HG02588 (cell line): Measurements from ENCODE around the gene OXSR1.
"Not testable (repeated sequence)": the region's sequence is repeated elsewhere in the genome, so short reads cannot be mapped to it uniquely, and the experiment has no call there.

Source experiments
- ATAC-seq: cut with Tn5 transposase; IDR thresholded peaks from one replicate; pipeline ENCODE4 v1.9.1; 2021; ENCODE audit warnings: mild to moderate bottlenecking, moderate library complexity; ENCODE audit not compliant: unreplicated experiment

Gene OXSR1

DNA sequence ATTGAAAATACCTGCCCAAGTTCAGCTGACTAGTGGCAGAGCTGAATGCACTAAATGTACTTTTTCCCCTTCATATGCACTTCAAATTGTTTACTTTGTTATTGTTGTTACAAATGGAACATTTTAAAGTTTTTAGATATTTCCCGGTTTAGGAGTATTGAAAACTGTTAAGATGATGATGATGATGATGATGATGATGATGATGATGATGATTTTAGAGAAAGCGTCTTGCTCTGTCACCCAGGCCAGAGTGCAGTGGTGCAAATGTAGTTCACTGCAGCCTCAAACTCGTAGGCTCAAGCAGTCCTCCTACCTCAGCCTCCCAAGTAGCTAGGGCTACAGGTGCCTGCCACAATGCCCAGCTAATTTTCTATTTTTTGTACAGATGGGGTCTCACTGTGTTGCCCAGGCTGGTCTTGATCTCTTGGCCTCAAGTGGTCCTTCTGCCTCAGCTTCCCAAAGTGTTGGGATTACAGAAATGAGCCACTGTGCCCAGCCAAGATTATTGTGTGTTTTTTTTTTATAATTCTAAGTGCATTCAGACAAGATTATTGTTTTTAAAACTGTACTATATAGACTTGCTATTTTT lies 54.4 kb downstream of the OXSR1 start:
- ATAC-seq, result no peak

DNA sequence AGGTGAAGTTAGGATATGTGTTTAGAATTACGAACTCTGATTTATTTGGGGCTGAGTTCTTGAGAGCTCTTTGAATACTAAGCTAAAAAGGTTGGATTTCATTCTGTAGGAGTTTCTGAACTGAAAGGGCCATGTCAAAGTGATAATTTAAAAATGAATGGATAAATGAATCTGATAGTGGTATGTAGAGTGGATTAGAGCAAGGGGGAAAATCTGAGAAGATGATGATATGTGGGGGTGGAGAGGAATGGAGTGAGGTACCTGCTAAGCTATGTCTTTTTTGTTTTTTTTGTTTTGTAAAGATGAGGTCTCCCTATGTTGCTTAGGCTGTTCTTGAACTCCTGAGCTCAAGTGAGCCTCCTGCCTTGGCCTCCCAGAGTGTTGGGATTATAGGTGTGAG lies 55.7 kb downstream of the OXSR1 start:
- no peak for ATAC-seq

DNA sequence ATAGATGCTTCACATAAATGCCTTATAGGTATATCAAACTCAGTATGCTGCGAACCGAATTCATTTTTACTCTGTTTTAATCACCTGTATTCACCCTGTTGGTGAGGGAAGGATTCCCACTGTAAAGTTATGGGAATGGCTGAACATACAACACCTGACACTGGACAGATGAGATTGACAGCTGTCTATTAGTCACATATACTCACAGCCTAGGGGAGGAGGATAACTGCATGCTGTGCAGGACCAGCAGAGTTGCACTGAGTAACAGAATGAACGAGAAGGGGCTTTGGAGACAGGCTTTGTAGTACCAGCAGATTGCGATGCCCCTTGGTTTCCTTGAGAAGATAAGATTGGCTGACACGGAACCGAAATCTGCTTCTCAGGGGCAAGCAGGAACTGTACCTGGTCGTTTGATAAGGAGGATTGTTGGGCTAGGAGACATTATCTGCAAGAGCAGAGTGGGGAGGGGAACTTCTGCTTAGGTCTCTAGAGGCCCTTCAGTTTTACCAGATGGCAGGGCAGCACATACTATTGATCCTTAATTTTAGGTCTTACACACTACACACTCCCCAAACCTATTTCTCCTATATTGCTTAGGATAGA lies 56.8 kb downstream of the OXSR1 start:
- ATAC-seq, result no peak

DNA sequence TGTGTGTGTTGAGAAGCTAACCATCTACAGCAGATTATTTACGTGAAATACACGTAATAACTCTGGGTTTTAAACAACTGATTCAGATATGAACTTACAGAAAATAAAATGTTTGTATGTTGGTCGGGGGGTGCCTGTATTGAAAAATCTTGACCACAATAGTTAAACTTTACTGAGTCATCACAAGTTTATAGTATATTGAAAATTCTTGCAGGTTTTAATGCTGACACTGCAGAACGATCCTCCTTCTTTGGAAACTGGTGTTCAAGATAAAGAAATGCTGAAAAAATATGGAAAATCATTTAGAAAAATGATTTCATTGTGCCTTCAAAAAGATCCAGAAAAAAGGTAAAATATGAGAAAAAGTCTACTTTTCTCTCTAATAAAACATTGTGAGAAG lies 59.0 kb downstream of the OXSR1 start:
- no peak for ATAC-seq

DNA sequence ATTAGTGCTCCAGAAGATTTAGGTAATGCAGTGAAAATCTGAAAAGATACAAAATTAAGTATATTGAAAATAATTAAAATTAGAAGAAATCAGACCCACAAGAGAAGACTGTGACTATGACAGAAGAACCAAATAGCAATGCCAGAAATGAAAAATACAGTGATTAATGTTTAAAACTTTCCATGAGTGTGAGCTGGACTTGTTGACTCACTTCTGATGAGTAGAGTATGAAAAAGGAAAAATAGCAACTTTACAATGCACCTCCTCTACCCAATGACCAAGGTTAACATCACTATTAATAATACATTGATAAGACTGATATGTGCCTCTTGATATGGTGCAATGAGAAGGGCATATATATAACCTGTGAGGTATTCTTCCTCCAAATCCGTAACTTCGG lies 60.9 kb downstream of the OXSR1 start:
- ATAC-seq, result no peak

DNA sequence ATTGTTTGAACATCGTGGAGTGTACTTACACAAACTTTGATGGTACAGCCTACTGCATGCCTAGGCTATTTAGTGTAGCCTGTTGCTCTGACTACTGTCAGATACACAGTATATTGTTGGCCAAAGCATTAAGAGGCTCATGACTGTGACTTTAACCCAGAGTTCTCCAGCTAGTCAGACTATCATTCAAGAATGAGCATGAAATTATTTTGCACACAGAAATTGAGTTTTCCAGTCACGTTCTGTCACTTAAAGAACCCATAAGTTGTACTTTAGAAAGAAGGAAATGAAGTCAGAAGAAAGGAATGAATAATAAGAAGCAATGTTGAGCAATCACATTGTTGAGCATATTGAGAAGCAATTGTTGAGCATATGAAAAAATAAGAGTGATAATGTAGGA lies 62.7 kb downstream of the OXSR1 start:
- ATAC-seq, result no peak

DNA sequence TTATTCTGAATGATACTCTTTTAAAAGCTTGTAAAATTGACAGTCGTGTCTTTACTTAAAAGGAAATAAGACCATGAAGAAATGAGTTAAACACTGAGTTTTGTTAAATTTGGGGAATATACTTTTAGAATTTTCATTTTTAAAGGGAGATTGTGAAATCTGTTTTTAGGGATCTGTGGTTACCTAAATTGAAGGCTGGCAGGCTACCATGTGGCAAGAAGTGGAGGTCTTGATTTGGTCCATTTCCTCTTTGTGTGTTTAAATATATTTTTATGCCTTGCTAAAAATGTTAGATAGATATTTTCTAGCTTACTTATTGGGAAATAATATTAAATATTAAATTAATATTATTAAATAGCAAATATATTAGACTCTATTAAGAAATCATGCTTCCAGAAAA lies 63.7 kb downstream of the OXSR1 start:
- no peak for ATAC-seq

DNA sequence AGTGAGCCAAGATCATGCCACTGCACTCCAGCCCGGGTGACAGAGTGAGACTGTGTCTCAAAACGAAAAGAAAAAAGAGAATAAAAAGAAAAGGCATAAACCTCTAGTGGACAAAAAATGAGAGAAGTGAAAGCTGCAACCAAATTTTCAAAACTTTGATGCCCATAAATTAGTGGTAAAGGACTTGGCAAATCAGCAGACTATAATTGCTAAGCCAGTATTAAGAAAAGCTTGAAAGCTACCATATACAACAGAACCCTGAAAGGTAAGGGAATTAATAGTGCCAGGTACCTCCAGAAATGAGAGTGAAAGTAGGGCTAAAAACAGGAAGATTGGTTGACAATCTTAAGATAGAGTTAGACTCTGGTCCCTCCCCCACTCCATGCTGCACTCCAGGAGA lies 67.4 kb downstream of the OXSR1 start:
- no peak for ATAC-seq

DNA sequence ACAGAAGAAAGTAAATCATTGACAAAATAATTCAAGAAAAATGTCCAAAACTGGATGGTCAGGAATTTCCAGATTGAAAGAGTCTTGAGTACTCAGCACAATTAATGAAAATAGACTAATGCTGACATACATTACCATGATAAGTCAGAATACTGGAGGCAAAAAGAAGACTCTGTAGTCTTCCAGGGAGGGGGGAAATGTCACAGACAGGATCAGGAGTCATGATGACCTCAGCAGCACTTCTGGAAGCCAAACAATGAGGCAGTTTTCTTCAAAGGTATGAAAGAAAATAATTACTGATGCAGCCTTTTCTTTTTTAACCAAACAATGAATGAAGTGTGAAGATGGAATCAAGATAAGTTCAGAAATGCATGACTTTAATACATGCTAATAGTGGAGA lies 70.1 kb downstream of the OXSR1 start:
- no peak for ATAC-seq

DNA sequence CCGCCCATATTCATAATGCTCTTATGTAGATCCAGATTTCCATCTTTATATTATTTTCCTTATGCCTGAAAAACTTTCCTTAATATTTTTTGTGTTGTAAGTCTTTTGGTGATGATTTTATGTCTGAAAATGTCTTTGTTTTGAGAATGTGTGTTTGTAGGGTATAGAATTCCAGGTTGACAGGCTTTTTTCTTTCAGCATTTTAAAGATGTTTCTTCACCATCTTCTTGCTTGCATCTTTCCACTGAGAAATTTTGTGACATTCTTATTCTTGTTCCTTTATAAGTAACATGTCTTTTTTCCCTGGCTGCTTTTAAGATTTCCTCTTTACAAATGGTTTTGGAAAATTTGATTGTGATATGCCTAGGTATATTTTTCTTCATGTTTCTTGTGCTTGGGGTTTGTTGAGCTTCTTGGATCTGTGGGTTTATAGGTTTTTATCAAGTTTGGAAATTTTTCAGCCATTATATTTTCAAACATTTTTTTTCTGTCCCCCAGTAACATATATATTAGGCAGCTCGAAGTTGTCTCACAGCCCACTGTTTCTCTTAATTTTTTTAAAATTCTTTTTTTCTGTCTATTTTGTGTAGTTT lies 73.2 kb downstream of the OXSR1 start:
- ATAC-seq, result no peak

DNA sequence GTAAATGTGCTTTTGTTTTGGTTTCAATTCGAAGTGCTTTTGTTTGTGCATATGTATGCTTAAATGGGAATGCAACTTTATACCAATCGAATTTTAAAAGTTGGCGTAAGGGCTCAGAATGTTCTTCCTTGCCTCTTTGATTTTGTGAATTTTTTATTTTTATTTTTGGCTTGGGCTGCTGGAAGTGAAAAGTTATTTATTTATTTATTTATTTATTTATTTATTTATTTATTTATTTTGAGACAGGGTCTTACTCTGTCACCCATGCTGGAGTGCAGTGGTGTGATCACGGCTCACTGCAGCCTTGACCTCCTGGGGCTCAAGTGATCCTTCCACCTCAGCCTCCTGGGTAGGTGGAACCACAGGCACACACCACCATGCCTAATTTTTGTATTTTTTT lies 77.5 kb downstream of the OXSR1 start:
- not testable (repeated sequence) for ATAC-seq

DNA sequence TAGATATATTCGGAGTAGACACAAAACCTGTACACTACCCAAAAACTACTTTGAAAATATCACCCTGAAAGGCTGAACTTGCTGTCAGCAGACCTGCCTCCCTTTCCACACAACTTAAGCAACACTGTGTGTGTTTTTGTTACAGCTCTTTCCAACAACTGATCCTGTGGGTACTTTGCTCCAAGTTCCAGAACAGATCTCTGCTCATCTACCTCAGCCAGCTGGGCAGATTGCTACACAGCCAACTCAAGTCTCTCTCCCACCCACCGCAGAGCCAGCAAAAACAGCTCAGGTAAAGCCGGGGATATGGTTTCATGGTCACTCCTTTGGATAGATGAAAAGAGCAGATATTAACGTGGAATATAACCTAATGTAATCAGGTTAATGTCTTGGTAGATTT lies 80.6 kb downstream of the OXSR1 start:
- no peak for ATAC-seq

DNA sequence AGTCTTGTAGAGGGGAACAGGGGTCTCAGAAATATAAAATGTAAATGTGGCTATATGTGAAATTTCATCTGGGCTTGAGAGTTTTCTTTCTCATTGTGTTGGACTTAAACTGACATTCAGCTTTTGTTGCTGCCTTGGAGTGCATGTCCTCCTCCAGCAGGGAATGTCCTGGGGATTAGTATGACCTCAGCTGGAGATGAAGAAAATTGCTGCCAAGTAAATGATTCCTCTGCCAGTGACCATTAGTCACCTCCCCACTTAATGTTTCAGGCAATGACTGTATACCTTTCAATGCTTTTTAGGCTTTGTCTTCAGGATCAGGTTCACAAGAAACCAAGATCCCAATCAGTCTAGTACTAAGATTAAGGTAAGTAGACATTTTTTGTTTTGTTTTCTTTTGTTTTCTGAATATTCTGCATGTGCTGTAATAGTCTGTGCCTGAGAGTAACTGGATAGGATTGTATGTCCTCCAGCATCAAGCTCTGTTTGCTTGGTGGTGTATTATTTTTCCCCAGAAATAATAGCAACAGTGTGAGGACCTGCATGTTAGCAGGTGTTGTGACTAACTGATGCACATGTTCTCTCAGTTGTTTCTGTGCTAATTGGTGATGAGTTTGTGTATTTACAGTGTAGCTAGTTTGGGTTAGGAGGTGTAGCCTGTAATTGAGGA lies 82.2 kb downstream of the OXSR1 start:
- ATAC-seq, result no peak

DNA sequence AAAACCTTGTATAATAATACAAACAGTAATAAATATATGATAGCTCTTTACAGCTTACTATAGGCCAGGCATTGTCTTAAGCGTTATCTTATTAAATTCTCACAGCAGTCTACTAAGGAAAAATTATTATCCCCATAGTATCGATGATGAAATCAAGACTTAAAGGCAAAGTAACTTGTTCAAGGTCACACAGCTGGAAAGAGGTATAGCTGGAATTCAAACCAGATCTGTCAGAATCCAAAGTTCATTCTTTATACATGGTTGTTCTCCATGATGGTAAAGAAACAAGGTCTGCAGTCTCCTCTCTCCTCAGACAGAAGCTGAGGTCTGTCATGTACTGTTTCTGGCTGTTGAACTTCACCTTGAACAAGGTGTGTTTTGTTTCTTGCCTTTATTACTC lies 84.9 kb downstream of the OXSR1 start:
- no peak for ATAC-seq

DNA sequence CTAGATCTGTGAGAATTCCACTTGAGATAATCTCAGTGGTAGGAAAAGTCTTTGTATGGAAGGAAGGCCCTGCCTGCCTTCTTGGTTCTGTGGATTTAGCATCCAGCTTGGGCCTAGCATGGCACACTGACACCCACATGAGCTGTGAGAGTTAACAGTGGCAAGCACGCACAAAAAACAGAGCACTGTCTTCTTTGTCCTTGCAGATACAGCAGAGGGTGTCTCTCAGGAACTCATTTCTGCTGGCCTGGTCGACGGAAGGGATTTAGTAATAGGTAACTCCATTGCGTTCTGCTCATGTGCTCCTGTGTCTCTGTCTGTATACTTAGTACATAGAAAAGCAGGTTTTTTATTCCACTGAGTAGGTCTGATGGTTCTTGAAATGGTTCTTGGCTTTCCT lies 85.9 kb downstream of the OXSR1 start:
- no peak for ATAC-seq

DNA sequence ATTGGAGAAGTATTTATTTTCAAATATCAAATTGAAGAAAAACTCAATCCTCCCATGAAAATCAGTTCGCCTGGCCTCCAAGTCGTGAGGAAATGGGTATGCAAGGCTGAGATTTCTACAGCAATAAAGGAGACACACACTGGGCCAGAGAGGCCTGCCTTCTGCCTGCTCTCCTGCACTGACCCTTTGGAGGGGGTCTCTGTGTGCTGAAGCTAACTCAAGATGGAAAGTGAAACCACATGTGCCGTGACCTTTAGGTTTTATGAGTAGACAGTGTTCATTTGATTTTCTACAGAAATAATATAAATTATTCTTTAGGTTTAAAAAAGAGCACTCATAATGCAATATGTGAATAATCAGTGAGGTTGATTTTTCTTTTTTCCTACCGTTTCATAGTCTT lies 88.4 kb downstream of the OXSR1 start:
- ATAC-seq, result no peak

DNA sequence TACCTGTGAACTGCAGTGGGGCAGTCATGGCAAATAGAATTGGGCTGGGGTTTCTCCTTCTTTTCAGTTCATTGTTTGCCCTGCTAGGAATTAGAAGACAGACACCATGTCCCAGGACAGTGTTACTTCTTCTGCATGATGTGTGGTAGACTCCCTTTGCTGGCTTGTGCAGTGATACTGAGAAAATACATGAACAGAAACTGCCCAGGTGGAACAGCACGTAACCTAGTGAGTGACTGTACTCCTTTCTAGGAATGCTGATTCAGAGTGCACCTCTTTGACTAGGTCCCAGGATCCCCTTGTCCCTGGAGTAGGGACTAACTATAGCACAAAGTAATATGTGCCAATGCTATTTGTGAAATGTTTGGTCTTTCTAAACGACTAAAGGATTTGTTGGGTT lies 89.5 kb downstream of the OXSR1 start:
- no peak for ATAC-seq

DNA sequence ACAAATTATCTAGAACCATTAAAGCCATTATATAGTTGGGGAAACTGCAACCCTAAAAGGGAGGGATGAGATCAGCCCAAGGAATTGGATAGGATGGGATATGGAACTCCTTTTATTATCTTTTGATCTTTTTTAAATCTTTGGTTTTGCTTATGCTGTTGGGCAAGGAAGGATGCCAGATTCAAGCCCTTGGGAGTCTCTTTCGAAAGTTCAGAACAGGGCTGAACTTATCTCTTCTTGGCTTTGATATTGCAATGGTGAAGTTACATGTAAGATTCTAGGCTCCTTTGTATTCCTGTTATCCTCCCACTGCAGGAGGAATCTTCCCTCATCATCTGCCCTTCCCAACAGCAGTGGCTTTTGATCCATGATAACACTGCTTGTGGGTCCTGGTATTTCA lies 90.3 kb downstream of the OXSR1 start:
- no peak for ATAC-seq

DNA sequence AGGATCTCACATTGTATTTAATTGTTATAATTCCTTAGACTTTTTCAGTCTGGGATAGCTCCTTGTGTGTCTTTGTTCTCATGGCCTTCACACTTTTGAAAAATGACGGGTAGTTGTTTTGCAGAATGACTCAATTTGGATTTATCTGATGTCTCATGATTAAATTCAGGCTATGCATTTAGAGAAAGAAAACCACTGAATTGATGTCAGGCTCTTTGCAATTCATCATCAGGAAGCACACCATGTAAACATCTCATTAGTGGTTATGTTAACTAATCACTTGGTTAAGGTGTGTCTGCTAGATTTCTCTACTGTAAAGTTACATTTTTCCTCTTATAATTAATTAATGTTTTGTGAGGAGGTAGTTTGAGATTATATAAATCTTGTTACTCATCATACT lies 92.2 kb downstream of the OXSR1 start:
- no peak for ATAC-seq

DNA sequence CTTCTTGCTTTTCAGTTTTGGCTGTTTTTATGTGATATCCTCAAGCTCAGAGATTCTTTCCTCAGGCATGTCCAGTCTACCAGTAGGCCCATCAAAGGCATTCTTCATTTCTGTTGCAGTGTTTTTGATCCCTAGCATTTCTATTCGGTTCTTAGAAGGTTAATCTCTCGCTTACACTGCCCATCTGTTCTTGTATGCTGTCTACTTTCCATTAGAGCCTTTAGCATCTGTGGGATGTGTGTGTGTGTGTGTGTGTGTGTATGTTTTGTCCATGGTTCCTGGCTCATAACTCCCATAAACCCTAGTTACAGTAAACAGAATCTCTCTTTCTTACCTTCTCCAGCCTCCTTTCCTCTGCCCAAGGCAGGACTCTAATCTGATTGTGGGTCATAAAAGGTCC lies 95.1 kb downstream of the OXSR1 start:
- ATAC-seq, result no peak

DNA sequence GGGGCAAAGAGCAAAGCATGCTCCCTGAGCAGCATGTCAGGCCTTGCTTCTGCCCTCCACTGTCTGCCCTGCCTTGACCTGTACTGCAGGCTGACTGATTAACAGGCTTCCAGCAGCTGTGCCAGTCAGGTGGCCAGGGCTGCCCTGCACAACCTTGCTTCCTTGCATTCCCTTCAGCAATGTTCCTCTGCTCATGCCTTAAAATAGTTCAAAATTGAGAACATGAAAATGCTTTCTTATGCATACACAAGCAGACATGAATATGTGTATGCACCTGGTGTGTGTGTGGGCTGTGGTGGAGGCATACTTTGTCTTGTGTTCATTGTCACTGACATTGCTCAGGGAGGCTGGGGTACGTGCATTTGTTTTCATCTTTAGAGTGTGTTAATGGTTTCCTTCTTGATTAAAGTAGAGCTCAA lies 99.0 kb downstream of the OXSR1 start:
- no peak for ATAC-seq

DNA sequence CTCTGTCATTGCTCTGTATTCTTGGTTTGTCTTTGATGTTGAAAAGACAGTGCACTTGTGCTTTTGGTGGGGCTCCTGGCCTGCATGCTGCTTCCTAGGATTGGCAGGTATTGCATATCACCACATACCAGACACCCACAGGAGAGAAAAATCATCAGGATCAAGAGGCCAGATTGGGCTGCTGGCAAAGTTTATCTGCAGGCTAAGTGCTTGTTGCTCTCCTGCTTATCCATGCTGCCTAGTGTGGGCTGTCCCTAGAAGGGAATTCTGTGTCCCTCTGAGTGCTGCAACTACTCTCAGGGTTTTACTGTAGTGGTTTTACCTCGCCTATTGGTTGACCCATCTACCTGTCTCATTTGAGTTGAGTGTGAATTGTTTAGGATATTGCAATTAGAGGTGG lies 99.4 kb downstream of the OXSR1 start:
- no peak for ATAC-seq
